GM12892 (cell line): Measurements from ENCODE around the gene FAM107B.

Source experiments
- POLR2A ChIP-seq: IDR thresholded peaks from 2 replicates; pipeline ENCODE4 v1.6.1; 2011; ENCODE audit warnings: low read depth, low read length, control low read depth
- POLR2AphosphoS5 ChIP-seq: IDR thresholded peaks from 2 replicates; pipeline ENCODE4 v1.6.1; 2011; ENCODE audit warnings: low read depth, low read length, control low read depth

DNA sequence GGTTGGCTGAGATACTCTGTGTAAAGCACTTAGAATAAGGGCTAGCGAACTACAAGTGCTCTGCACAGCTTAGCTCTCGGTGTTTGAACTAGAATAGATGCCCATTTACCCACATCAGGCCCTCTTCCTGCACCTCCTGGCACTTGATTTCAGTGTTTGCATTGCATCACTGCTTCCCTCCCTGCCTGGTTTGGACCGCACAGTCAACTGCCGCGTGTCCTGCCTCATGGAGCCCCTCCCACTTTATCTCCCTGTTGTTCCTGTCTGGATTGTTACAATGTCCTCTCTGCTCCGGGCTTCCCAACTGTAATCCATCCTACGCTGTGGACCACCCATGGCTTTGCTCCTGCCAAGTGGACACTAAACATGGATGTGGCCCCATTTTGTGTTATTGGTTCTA is 2.3 kb downstream of the FAM107B start:
- TF ChIP-seq POLR2AphosphoS5 (no peak), POLR2A (no peak)
